ENCODE measurements around the gene POPDC2. TPM values are rescaled to one million over a fixed set of nuclear protein-coding genes. Genes with fewer than 3 reads are reported as not detected.

Gene POPDC2
- total and polyA plus RNA-seq, 2 of the 4 experiments (the other 2 are of a cell fraction), result under 0.01 to 0.29 TPM

- H3K9me3 ChIP-seq (ENCODE audit: control insufficient read depth, insufficient read depth, low read length), result no peaks in the 10 kb centered on the region
- H3K27me3 ChIP-seq (ENCODE audit: control insufficient read depth, insufficient read depth, low read length), result no peaks in the 10 kb centered on the region
- no peak overlapping the region for H2AK9ac ChIP-seq (replicated peaks; ENCODE audit: low read depth, low read length, poor library complexity)
- H3K23ac ChIP-seq (ENCODE audit: low read depth, low read length), result no peak overlapping the region
- no peak overlapping the region for H3K14ac ChIP-seq (replicated peaks; ENCODE audit: low read depth, low read length)
- H3K36me3 ChIP-seq (ENCODE audit: control insufficient read depth, insufficient read depth, low read length), result peaks cover 6% of the 10 kb centered on the region
- no TSS peak for BruUV-seq (replicated peaks)
- dilution Hi-C loops (cut with HindIII; ENCODE audit: low sequenced_read_pairs, unreplicated experiment), result no loop called here
- TF ChIP-seq, protein P1, sequence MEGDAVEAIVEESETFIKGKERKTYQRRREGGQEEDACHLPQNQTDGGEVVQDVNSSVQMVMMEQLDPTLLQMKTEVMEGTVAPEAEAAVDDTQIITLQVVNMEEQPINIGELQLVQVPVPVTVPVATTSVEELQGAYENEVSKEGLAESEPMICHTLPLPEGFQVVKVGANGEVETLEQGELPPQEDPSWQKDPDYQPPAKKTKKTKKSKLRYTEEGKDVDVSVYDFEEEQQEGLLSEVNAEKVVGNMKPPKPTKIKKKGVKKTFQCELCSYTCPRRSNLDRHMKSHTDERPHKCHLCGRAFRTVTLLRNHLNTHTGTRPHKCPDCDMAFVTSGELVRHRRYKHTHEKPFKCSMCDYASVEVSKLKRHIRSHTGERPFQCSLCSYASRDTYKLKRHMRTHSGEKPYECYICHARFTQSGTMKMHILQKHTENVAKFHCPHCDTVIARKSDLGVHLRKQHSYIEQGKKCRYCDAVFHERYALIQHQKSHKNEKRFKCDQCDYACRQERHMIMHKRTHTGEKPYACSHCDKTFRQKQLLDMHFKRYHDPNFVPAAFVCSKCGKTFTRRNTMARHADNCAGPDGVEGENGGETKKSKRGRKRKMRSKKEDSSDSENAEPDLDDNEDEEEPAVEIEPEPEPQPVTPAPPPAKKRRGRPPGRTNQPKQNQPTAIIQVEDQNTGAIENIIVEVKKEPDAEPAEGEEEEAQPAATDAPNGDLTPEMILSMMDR (conservative IDR thresholded peaks at IDR 0.05; ENCODE audit: low read depth, low read length), result no peak
- TF ChIP-seq ELK1 (IDR thresholded peaks at IDR 0.05; ENCODE audit: borderline replicate concordance, low read depth, low read length) (no peak), MAFK (IDR thresholded peaks at IDR 0.05; ENCODE audit: low read depth, low read length) (no peak), FOS (IDR thresholded peaks at IDR 0.05; ENCODE audit: low read depth, low read length) (no peak)
- no peak for ATAC-seq (ENCODE audit: low read depth)
- ChIA-PET POLR2A (ENCODE audit: unreplicated experiment) (interaction anchor here (0.7 kb wide), 1 partner anchor 570 kb away, joined by 8 read pairs; no protein-coding TSS in a partner anchor), CTCF (no interaction called here)
- H4K20me1 ChIP-seq (ENCODE audit: insufficient read depth, low read length), result no peaks in the 10 kb centered on the region
- in situ Hi-C loops (cut with MboI; ENCODE audit: low sequenced_read_pairs), result no loop called here
- no peak overlapping the region for H3K4ac ChIP-seq (ENCODE audit: low read depth, low read length)
- H4K8ac ChIP-seq (ENCODE audit: low read depth in 2 of 2, low read length in 2 of 2), result no peak overlapping the region
- no peak overlapping the region for H4K91ac ChIP-seq (ENCODE audit: insufficient read depth, low read depth, low read length)
- no peak overlapping the region for H2BK120ac ChIP-seq (ENCODE audit: low read depth, low read length)
- no peak overlapping the region for H3K4me3 ChIP-seq (ENCODE audit: insufficient read depth, low read depth, low read length)
- no peak overlapping the region for H4K5ac ChIP-seq (ENCODE audit: low read depth, low read length)
- H2AFZ ChIP-seq (replicated peaks; ENCODE audit: low read length, poor library complexity), result no peak overlapping the region
- H3K4me2 ChIP-seq (ENCODE audit: low read depth, low read length), result no peak overlapping the region
- intact Hi-C loops (cut with micrococcal nuclease), result no loop called here
- WGBS, 2 experiments (ENCODE audit: extremely low coverage in 2 of 2, insufficient read length in 1 of 2), result no CpG with 5 or more reads among the region's 18 CpGs
- no peak overlapping the region for H3K18ac ChIP-seq (ENCODE audit: low read depth, low read length)
- no peaks in the 10 kb centered on the region for H3K4me1 ChIP-seq (ENCODE audit: control insufficient read depth, insufficient read depth, low read length)
- no peak overlapping the region for H2BK20ac ChIP-seq (ENCODE audit: low read depth, low read length)
- H2BK15ac ChIP-seq (ENCODE audit: low read depth, low read length), result no peak overlapping the region
- H3K79me1 ChIP-seq (ENCODE audit: low read depth in 1 of 2, low read length in 2 of 2), result peaks cover 9 to 15% of the 10 kb centered on the region in 2 experiments
- peaks cover 4% of the 10 kb centered on the region; the same call in 1 of the 2 replicates for H3K9me1 ChIP-seq (ENCODE audit: insufficient read depth, low read length)
- no peak overlapping the region for H3K27ac ChIP-seq (ENCODE audit: insufficient read depth, low read length)
- no peak overlapping the region for H2BK5ac ChIP-seq (ENCODE audit: low read depth, low read length, poor library complexity, severe bottlenecking)
- no peak for DNase-seq
- H3K9ac ChIP-seq (ENCODE audit: low read depth, low read length), result no peak overlapping the region
- H2AK5ac ChIP-seq (ENCODE audit: low read depth, low read length), result no peak overlapping the region
- no peak overlapping the region for H3K56ac ChIP-seq (ENCODE audit: extremely low read depth, insufficient read depth, low read length)
Observed at GRCh38 chr3:119673875-119674274, 13.5 kb upstream of the POPDC2 start.
